ENCODE results near the gene NUP205. TPM values are rescaled to one million over a fixed set of nuclear protein-coding genes. Genes with fewer than 3 reads are reported as not detected.

NUP205 gene
- total and polyA plus RNA-seq, 2 of the 13 experiments (the other 11 are each of a cell fraction or from before 2014, with no cell fraction given): 46.2 to 87.2 TPM

DNA sequence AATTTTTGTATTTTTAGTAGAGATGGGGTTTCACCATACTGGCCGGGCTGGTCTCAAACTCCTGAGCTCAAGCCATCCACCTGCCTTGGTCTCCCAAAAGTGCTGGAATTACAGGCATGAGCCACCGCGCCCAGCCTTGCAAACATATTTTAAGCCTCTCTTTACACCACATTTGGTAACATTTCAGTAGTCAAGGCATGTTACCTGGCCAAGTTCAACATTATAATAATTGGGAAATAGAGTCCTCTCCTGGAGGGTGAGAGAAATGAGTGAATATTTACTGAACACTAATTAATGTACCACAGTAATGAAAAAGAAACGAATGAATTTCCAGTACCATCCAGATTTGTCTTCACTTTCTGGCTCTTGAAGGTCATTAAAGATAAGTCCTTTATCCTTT is 37.8 kb upstream of the NUP205 start:
- BruUV-seq (replicated peaks): no TSS peak
- Histone ChIP-seq H2AFZ (ENCODE audit: low read length) (no peak overlapping the region), H3K4me2 (ENCODE audit: low read depth, low read length) (peak overlapping the region; percentile 46; the same call in 1 of the 2 replicates), H3K36me3 (replicated peaks in 1 of 2; ENCODE audit: control insufficient read depth in 1 of 2, insufficient read depth in 2 of 2, low read length in 2 of 2) (no peaks in the 10 kb centered on the region), H3K27ac (ENCODE audit: extremely low read length, insufficient read depth, low read length) (no peak overlapping the region), H3K4me3 (replicated peaks in 1 of 3; ENCODE audit: insufficient read depth in 1 of 3, low read depth in 2 of 3, low read length in 3 of 3) (no peak overlapping the region), H3K79me2 (ENCODE audit: insufficient read depth, low read length) (no peaks in the 10 kb centered on the region), H4K20me1 (ENCODE audit: insufficient read depth, low read length) (no peaks in the 10 kb centered on the region), H3K9me3 (ENCODE audit: low read length) (no peaks in the 10 kb centered on the region), H3K27me3 (ENCODE audit: control insufficient read depth in 1 of 2, insufficient read depth in 2 of 2, low read length in 2 of 2) (no peaks in the 10 kb centered on the region), H3K4me1 (ENCODE audit: insufficient read depth, low read length) (peaks cover 23% of the 10 kb centered on the region), H3K9ac (ENCODE audit: insufficient read depth, low read depth, low read length) (no peak overlapping the region)
- FAIRE-seq: no peak
- in situ Hi-C loops (cut with HindIII; ENCODE audit: extremely low pct_ligation_motif_present, low pct_unique_long_range_greater_than_20kb) (no loop called here), intact Hi-C loops (cut with micrococcal nuclease; ENCODE audit: unreplicated experiment) (no loop called here)
- CTCF ChIA-PET (ENCODE audit: low intra/inter-chr PET ratio, low total read pairs): no interaction called here
- POLR2A ChIA-PET: no interaction called here
- DNase-seq (ENCODE audit: low spot score): no peak
- TF ChIP-seq, protein P1, sequence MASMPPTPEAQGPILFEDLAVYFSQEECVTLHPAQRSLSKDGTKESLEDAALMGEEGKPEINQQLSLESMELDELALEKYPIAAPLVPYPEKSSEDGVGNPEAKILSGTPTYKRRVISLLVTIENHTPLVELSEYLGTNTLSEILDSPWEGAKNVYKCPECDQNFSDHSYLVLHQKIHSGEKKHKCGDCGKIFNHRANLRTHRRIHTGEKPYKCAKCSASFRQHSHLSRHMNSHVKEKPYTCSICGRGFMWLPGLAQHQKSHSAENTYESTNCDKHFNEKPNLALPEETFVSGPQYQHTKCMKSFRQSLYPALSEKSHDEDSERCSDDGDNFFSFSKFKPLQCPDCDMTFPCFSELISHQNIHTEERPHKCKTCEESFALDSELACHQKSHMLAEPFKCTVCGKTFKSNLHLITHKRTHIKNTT (CRISPR knock-in tag; IDR thresholded peaks at IDR 0.05): no peak
- TF ChIP-seq EP300 (IDR thresholded peaks at IDR 0.05; ENCODE audit: low read depth in 2 of 2, low read length in 2 of 2) (no peak), EP300 (CRISPR knock-in tag; IDR thresholded peaks at IDR 0.05; ENCODE audit: borderline replicate concordance) (no peak), YEATS4 (CRISPR knock-in tag; IDR thresholded peaks at IDR 0.05; ENCODE audit: borderline replicate concordance) (no peak), MIXL1 (CRISPR knock-in tag; IDR thresholded peaks at IDR 0.05) (no peak), ZNF773 (CRISPR knock-in tag; IDR thresholded peaks at IDR 0.05; ENCODE audit: borderline replicate concordance) (no peak), ZNF367 (CRISPR knock-in tag; IDR thresholded peaks at IDR 0.05; ENCODE audit: borderline replicate concordance) (no peak), KDM2A (CRISPR knock-in tag; IDR thresholded peaks at IDR 0.05; ENCODE audit: borderline replicate concordance, low read depth) (no peak), CEBPB (IDR thresholded peaks at IDR 0.05; ENCODE audit: borderline replicate concordance, low read depth, low read length) (no peak), ZNF577 (CRISPR knock-in tag; IDR thresholded peaks at IDR 0.05; ENCODE audit: borderline replicate concordance, low read depth) (no peak), ZNF260 (CRISPR knock-in tag; IDR thresholded peaks at IDR 0.05; ENCODE audit: borderline replicate concordance, low read depth) (no peak), ZNF180 (CRISPR knock-in tag; IDR thresholded peaks at IDR 0.05; ENCODE audit: borderline replicate concordance, low read depth) (no peak), ZNF703 (CRISPR knock-in tag; IDR thresholded peaks at IDR 0.05; ENCODE audit: borderline replicate concordance) (no peak), PHB2 (IDR thresholded peaks at IDR 0.05; ENCODE audit: partially characterized antibody) (no peak)
- TF ChIP-seq, protein P2, sequence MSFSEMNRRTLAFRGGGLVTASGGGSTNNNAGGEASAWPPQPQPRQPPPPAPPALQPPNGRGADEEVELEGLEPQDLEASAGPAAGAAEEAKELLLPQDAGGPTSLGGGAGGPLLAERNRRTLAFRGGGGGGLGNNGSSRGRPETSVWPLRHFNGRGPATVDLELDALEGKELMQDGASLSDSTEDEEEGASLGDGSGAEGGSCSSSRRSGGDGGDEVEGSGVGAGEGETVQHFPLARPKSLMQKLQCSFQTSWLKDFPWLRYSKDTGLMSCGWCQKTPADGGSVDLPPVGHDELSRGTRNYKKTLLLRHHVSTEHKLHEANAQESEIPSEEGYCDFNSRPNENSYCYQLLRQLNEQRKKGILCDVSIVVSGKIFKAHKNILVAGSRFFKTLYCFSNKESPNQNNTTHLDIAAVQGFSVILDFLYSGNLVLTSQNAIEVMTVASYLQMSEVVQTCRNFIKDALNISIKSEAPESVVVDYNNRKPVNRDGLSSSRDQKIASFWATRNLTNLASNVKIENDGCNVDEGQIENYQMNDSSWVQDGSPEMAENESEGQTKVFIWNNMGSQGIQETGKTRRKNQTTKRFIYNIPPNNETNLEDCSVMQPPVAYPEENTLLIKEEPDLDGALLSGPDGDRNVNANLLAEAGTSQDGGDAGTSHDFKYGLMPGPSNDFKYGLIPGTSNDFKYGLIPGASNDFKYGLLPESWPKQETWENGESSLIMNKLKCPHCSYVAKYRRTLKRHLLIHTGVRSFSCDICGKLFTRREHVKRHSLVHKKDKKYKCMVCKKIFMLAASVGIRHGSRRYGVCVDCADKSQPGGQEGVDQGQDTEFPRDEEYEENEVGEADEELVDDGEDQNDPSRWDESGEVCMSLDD (CRISPR knock-in tag; IDR thresholded peaks at IDR 0.05; ENCODE audit: borderline replicate concordance): no peak
- WGBS (ENCODE audit: low lambda C conversion rate): 71% methylated on average over 4 of the region's 4 CpGs
- ATAC-seq: no peak

Data from HepG2 (cell line).